Skeletal muscle tissue (tissue), 4 donors: Measurements from ENCODE around the gene ERRFI1. TPM values are rescaled to one million over a fixed set of nuclear protein-coding genes. Genes with fewer than 3 reads are reported as not detected.

Experiments
- H3K27ac ChIP-seq: one replicate; pipeline ENCODE4 v1.7.0; 2013; ENCODE audit warnings: mild to moderate bottlenecking, low read depth, low read length, inconsistent platforms
- H3K27me3 ChIP-seq, 3 donors: one replicate each; pipeline ENCODE4 v1.7.0; 2013; ENCODE audit warnings: low read length in 3 of 3; ENCODE audit not compliant: control insufficient read depth in 3 of 3, insufficient read depth in 3 of 3
- H3K36me3 ChIP-seq, 3 donors: one replicate each; pipeline ENCODE4 v1.7.0; 2013; ENCODE audit warnings: low read length in 3 of 3; ENCODE audit not compliant: control insufficient read depth in 3 of 3, insufficient read depth in 3 of 3
- H3K4me1 ChIP-seq, 3 donors: one replicate each; pipeline ENCODE4 v1.7.0; 2013; ENCODE audit warnings: low read length in 3 of 3, mild to moderate bottlenecking in 3 of 3; ENCODE audit not compliant: control insufficient read depth in 3 of 3, insufficient read depth in 3 of 3
- H3K4me3 ChIP-seq, 3 donors: one replicate each; pipeline ENCODE4 v1.7.0; 2013; ENCODE audit warnings: low read length in 3 of 3
- H3K9ac ChIP-seq, 3 donors: one replicate each; pipeline ENCODE4 v1.7.0; 2013; ENCODE audit warnings: low read length in 3 of 3, mild to moderate bottlenecking in 3 of 3, moderate library complexity in 2 of 3, low read depth in 1 of 3
- H3K9me3 ChIP-seq, 3 donors: one replicate each; pipeline ENCODE4 v1.7.0; 2013; ENCODE audit warnings: low read length in 3 of 3; ENCODE audit not compliant: control insufficient read depth in 3 of 3
- total RNA-seq: library from RNA; depleted of rRNA; stranded (reverse); fragments of >200 nt; gene quantifications from one replicate; pipeline ENCODE4 v1.2.3, GENCODE V29; 2014
- donor health status: Osteomylitis.

Gene ERRFI1
- total RNA-seq, 1 donor from 2014 or later, result 3.7 TPM

DNA sequence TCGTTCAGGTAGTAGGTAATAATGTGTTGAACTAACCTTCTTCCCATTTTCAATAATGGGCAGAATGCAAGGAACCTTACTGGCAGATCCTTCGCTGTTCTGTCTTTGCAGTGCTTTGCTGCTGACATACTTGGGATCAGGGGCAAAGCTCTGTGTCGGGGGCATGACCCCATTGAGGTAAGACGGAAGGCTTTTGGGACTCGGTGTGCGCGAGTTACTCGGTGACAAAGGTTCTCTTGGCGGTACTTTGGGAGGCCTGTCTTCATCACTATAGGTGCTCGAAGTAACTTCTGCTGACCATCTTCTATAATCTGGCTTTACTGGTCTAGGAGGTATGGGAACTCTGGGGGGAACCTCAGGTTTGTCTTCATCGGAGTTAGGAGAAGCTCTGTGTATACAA lies 12.7 kb downstream of the ERRFI1 start:
- no peak overlapping the region for H3K27ac ChIP-seq
- no peaks in the 10 kb centered on the region for H3K27me3 ChIP-seq
- H3K4me3 ChIP-seq, result no peak overlapping the region
- H3K9me3 ChIP-seq, result no peaks in the 10 kb centered on the region
- H3K9ac ChIP-seq, result peak overlapping the region in 1 of 3 donors; percentile 7
- H3K36me3 ChIP-seq, result peaks cover 11 to 22% (median 19%) of the 10 kb centered on the region in 3 donors
- H3K4me1 ChIP-seq, result peaks cover 45 to 65% (median 46%) of the 10 kb centered on the region in 3 donors

DNA sequence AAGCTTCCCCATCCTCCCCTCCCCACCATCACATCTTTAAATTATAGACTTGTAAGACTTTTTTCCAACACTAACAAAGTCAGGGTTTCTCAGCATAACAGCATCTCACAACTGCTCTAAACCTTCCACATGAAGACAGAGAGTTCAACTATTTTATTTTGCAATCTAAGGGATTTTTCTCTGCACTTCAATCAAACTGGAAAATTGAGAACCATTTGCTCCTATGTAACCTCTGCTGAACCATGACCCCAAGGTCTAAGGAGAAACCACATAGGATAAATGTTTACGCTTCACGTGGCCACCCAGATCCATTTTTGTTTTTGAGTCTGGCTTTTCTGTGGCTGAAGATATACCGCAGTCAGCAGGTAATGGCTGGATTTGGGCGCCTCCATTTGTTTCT lies 13.2 kb downstream of the ERRFI1 start:
- Histone ChIP-seq H3K36me3 (peaks cover 11 to 22% (median 19%) of the 10 kb centered on the region in 3 donors), H3K27me3 (no peaks in the 10 kb centered on the region), H3K4me3 (no peak overlapping the region), H3K4me1 (peaks cover 43 to 63% (median 44%) of the 10 kb centered on the region in 3 donors), H3K27ac (no peak overlapping the region), H3K9ac (no peak overlapping the region), H3K9me3 (no peaks in the 10 kb centered on the region)

DNA sequence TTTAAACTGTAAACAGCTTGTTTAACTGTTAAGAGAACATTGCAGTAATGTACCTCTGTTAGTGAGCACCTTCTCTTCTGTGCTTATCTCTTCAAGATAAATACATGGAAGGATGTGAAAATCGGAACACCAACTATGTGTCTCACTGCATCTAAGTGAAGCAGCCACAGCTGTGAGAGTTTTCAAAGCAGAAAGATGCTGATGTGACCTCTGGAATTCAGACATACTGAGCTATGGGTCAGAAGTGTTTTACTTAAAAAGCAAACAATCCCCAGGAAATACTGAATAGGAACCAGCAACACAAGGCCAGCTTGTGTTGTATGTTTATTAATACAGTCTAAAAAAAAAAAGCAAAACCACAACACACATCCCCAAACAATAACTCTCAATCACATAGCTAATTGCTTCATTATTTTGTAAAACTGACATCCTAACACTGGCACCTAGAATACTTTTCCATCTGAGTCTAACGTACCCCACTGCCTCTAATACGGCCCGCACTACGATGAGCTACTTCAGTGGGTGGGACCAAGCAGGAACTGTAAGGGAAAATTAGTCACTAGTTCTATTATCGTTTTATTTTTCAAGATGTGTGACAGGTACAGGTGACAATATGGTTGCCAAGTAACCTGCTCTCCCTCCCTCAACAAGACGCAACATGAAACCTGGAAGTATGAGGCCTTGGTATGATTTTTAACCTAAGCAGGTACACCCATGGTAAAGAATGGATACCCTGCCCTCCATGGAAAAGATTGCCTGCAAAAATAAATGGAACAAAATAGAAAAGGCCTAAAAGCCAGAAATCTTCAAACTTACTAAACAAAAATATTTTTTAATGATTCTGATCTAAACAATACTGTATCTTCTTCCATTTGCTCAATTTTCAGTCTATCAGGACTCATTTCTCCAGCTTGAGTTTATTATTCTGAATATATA lies 13.9 kb downstream of the ERRFI1 start:
- peak overlapping the region in 1 of 3 donors; percentile 19 for H3K9ac ChIP-seq
- no peaks in the 10 kb centered on the region for H3K9me3 ChIP-seq
- H3K4me1 ChIP-seq, result peaks cover 36 to 57% (median 40%) of the 10 kb centered on the region in 3 donors
- no peak overlapping the region for H3K27ac ChIP-seq
- no peak overlapping the region for H3K4me3 ChIP-seq
- peaks cover 11 to 22% (median 19%) of the 10 kb centered on the region in 3 donors for H3K36me3 ChIP-seq
- H3K27me3 ChIP-seq, result no peaks in the 10 kb centered on the region

DNA sequence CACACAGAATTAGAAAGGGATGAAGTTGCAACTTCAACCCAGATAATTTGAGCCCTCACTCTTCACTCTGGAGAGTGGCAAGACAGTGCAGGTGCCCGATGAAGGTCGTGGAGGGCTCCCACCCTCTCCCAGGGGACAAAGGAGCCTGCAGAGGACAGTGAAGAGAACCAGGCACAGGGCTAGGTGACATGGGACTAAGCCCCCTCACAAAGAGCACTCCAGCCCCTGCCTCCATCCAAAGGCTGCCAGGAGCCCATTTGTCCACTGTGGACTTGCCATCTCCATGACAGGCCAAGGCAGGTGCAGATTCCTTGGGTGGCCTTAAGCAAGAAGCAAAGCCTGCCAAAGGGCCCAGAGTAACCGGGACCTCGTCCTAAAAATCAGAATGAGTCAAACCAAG lies 15.1 kb downstream of the ERRFI1 start:
- Histone ChIP-seq H3K9ac (peak overlapping the region in 1 of 3 donors; percentile 3), H3K27ac (peak overlapping the region; percentile 11), H3K36me3 (peaks cover 11 to 22% (median 19%) of the 10 kb centered on the region in 3 donors), H3K4me3 (no peak overlapping the region), H3K9me3 (no peaks in the 10 kb centered on the region), H3K4me1 (peaks cover 35 to 56% (median 37%) of the 10 kb centered on the region in 3 donors), H3K27me3 (no peaks in the 10 kb centered on the region)

DNA sequence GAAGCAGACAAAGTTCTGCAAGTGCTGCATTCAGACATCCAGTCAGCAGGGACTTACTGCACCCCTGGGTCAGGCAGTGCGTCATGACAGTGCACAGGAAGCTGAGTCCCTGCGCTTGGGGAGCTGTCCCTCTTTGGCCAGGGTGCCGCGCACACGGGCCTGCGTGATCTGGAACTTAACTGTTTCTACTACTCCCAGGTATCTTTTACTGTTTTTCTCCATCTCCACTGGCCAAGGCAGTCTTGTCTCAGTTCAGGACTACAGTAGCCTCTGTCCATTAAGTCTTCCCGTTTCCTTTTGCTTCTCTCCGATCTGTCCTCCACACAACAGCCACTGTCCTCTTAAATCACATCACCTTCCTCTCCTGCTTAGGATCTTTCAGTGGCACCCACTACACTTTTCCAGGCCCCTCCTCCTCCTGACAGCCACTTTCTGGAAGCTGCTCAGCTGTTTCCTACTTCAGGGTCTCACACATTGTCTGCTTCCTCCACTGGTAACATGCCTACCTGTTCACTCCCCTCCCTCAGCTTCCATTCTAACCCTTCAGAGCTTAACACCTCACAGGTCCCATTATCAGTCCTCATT lies 15.9 kb downstream of the ERRFI1 start:
- H3K27ac ChIP-seq, result no peak overlapping the region
- no peaks in the 10 kb centered on the region for H3K27me3 ChIP-seq
- no peak overlapping the region for H3K9ac ChIP-seq
- peaks cover 11 to 22% (median 19%) of the 10 kb centered on the region in 3 donors for H3K36me3 ChIP-seq
- no peak overlapping the region for H3K4me3 ChIP-seq
- peaks cover 32 to 56% (median 35%) of the 10 kb centered on the region in 3 donors for H3K4me1 ChIP-seq
- no peaks in the 10 kb centered on the region for H3K9me3 ChIP-seq

DNA sequence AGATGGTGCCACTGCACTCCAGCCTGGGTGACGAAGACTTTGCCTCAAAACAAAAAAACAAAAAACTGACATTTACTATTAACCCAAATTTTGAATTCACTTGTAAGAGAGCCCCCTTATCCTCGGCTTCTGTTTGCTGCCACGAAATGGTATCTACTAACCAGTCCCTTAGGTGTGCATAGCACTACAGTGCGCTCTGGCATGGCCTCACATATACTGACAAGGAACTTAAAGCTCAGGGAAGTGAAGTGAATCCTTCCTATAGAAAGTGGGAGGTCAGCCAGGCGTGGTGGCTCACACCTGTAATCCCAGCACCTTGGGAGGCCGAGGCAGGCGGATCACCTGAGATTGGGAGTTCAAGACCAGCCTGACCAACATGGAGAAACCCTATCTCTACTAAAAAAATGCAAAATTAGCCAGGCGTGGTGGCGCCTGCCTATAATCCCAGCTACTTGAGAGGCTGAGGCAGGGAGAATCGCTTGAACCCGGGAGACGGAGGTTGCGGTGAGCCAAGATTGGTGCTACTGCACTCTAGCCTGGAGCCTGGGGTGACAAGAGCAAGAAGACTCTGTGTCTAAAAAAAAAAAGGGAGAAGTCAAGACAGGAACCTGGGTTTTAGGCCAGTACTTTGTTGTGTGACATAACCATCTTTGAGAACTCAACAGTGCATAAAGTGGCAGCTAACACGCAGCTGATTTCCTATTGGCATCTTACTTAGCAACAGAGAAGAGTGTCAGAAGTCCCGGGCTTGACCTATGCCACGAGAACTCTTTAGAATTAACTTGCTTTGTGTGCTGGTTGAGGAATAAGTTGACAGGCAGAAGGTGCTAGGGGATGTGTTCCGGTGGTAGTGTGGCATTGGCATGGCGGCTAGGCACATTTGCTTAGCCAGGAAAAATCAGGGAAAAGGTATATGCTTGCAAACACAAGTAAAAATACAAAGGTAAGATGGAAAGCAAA lies 16.8 kb downstream of the ERRFI1 start:
- Histone ChIP-seq H3K27me3 (no peaks in the 10 kb centered on the region), H3K4me1 (peaks cover 38 to 57% (median 39%) of the 10 kb centered on the region in 3 donors), H3K4me3 (no peak overlapping the region)

DNA sequence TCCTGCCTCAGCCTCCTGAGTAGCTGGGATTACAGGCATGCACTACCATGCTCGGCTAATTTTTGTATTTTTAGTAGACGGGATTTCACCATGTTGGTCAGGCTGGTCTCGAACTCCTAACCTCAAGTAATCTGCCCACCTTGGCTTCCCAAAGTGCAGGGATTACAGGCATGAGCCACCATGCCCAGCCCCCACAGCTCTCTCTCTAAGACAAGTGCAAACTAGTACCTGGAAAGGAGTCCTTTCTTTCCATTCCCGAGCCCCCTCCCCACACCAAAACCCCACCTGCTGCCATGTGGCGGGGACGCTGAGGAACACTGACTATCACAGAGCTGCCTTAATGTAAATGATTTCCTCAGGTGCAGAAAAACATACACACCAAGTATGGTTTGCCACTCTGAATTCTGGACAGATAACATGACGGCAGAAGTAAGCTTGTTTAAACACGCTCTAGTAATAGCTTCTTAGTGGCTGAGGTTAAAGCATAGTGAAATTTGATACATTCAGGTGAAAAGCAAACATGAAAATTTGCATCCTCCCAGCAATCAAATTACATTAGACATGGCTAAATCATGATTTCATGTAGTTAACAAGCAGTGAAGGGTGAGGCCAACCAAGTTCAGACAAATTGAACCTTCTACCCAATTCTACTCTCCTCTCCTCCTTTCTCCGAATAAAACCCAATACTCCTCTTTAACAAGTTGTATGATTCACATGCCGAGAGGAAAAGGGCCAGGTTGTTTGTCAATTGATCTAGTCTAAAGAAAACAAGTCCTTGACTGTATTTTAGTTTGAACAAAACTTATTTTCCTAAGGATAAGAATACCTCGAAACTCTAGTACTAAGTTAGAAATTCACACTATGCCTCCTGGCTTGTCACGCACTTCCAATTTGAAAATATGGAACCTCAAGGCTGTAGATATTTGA lies 19.8 kb downstream of the ERRFI1 start:
- Histone ChIP-seq H3K4me1 (peaks cover 33 to 49% (median 38%) of the 10 kb centered on the region in 3 donors), H3K27ac (no peak overlapping the region)

More for the DNA sequence above, 16.8 kb downstream of the ERRFI1 start:
- Histone ChIP-seq H3K27ac (no peak overlapping the region), H3K9me3 (no peaks in the 10 kb centered on the region), H3K36me3 (peaks cover 8 to 19% (median 15%) of the 10 kb centered on the region in 3 donors), H3K9ac (no peak overlapping the region)

DNA sequence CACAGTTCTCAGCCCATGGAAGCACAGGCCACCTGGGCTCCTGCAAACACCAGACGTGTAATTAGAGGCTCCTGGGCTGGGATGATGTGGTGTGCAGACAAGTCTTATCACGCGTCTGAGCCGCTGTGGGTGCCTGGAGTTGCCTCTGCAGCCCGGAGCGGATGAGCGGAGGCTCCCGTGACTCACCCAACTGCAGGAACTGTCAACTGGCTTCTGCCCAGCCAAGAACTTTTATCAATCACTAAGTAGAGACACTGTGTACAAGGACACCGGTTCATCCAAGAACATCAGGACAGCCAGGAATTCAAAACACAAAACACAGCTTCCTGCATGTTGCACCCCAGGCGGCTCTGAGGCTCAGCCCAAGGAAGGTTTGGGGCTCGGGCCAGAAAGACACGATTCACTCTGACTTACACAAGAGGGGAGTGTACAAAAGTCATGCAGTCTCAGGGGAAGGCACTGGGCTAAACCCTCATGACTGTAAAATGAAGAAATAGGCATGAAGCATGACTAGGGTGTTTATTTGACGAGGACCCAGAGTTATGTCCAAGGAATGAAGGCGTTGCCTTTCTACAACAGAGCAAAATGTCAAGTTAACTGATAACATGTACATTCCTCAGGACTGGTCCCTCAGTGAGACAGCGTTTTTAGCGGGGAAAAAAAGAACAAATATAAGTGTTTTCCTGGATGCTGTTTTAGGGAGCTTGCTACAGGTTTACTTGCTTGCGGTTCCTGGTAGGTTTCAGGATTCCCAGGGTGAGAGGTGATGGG lies 21.1 kb downstream of the ERRFI1 start:
- H3K9ac ChIP-seq, result peak overlapping the region; percentile 33 to 66 (median 34)
- H3K4me3 ChIP-seq, result peak overlapping the region in 2 of 3 donors; percentile 51 to 56
- H3K27ac ChIP-seq, result peak overlapping the region; percentile 78
- no peaks in the 10 kb centered on the region for H3K36me3 ChIP-seq
- peaks cover 24 to 36% (median 30%) of the 10 kb centered on the region in 3 donors for H3K4me1 ChIP-seq
- H3K27me3 ChIP-seq, result no peaks in the 10 kb centered on the region
- no peaks in the 10 kb centered on the region for H3K9me3 ChIP-seq

More for the DNA sequence above, 19.8 kb downstream of the ERRFI1 start:
- H3K9me3 ChIP-seq, result no peaks in the 10 kb centered on the region
- no peaks in the 10 kb centered on the region for H3K27me3 ChIP-seq
- H3K36me3 ChIP-seq, result peaks cover 0 to 2% (median 0%) of the 10 kb centered on the region in 3 donors
- no peak overlapping the region for H3K9ac ChIP-seq
- no peak overlapping the region for H3K4me3 ChIP-seq
